Smooth muscle cell (in vitro differentiated cells): ENCODE data around the gene SUPV3L1. TPM values are rescaled to one million over a fixed set of nuclear protein-coding genes. Genes with fewer than 3 reads are reported as not detected.

ENCODE experiments used
- DNase-seq: peaks from one replicate; lab custom pipeline; 2025; ENCODE audit not compliant: unreplicated experiment; lab: John Stamatoyannopoulos, UW
- H2AFZ ChIP-seq: fragments of 200-600 bp; sonication (generic); 2 replicates; pipeline ENCODE4 v1.6.0; 2016; ENCODE audit warnings: antibody characterized with exemption, low read depth, mild to moderate bottlenecking
- H3F3A ChIP-seq: fragments of 200-600 bp; sonication (generic); 2 replicates; pipeline ENCODE4 v1.6.0; 2017; ENCODE audit warnings: antibody characterized with exemption, low read depth
- H3K27ac ChIP-seq: fragments of 200-600 bp; sonication (generic); 2 replicates; pipeline ENCODE4 v1.5.1; 2016; ENCODE audit warnings: low read depth, mild to moderate bottlenecking
- H3K27me3 ChIP-seq: fragments of 200-600 bp; sonication (generic); 2 replicates; pipeline ENCODE4 v1.6.1; 2016; ENCODE audit warnings: low read depth, mild to moderate bottlenecking
- H3K36me3 ChIP-seq: fragments of 200-600 bp; sonication (generic); 2 replicates; pipeline ENCODE4 v1.5.1; 2016; ENCODE audit warnings: low read depth
- H3K4me1 ChIP-seq: fragments of 200-600 bp; sonication (generic); 2 replicates; pipeline ENCODE4 v1.5.1; 2016; ENCODE audit warnings: low read depth
- H3K4me2 ChIP-seq: fragments of 200-600 bp; sonication (generic); 2 replicates; pipeline ENCODE4 v1.6.0; 2016; ENCODE audit warnings: mild to moderate bottlenecking
- H3K4me3 ChIP-seq: fragments of 200-600 bp; sonication (generic); 2 replicates; pipeline ENCODE4 v1.5.1; 2016; ENCODE audit warnings: mild to moderate bottlenecking
- H3K79me2 ChIP-seq: fragments of 200-600 bp; sonication (generic); 2 replicates; pipeline ENCODE4 v1.6.0; 2016; ENCODE audit warnings: low read depth, mild to moderate bottlenecking
- H3K9ac ChIP-seq: fragments of 200-600 bp; sonication (generic); 2 replicates; pipeline ENCODE4 v1.6.0; 2016; ENCODE audit warnings: low read depth
- H3K9me3 ChIP-seq: fragments of 200-600 bp; sonication (generic); replicated peaks from 2 replicates; pipeline ENCODE4 v1.5.1; 2016; ENCODE audit warnings: low read depth
- H4K20me1 ChIP-seq: fragments of 200-600 bp; sonication (generic); 2 replicates; pipeline ENCODE4 v1.6.0; 2016; ENCODE audit warnings: low read depth
- CTCF ChIP-seq: fragments of 200-600 bp; sonication (generic); IDR thresholded peaks from 2 replicates; pipeline ENCODE4 v1.5.1; 2017; ENCODE audit warnings: borderline replicate concordance, mild to moderate bottlenecking, antibody characterized with exemption; ENCODE audit not compliant: insufficient read depth, poor library complexity, severe bottlenecking
- WGBS: methylation state at CpG from one replicate; pipeline ENCODE4 v1.1.7; 2016; ENCODE audit warnings: low lambda C conversion rate; 5-methylcytosine and 5-hydroxymethylcytosine counted together
- polyA plus RNA-seq: library from polyadenylated mRNA; unstranded; fragments of >200 nt; fragmentation: Nextera tagmentation; extraction: Ambion mirVana; gene quantifications from 2 replicates; pipeline ENCODE4 v1.2.1, GENCODE V29; 2016
- total RNA-seq: library from RNA; depleted of rRNA; stranded (reverse); fragments of >200 nt; gene quantifications from 2 replicates; pipeline ENCODE4 v1.2.3, GENCODE V29; 2014

Gene SUPV3L1
- total and polyA plus RNA-seq, 2 experiments from 2014 or later, result 21.0 to 32.6 TPM

GRCh38 chr10:69234447-69234846 is 54.4 kb downstream of the SUPV3L1 start:
- no peak overlapping the region for H3K4me2 ChIP-seq
- H3K4me3 ChIP-seq, result no peak overlapping the region
- H3K27me3 ChIP-seq, result no peaks in the 10 kb centered on the region
- no peak overlapping the region for H2AFZ ChIP-seq
- DNase-seq, result no peak
- no peaks in the 10 kb centered on the region for H3K79me2 ChIP-seq
- peaks cover 9% of the 10 kb centered on the region for H3K4me1 ChIP-seq
- H3F3A ChIP-seq, result no peaks in the 10 kb centered on the region
- no peaks in the 10 kb centered on the region for H3K36me3 ChIP-seq
- no peaks in the 10 kb centered on the region for H3K9me3 ChIP-seq
- no peak for TF ChIP-seq CTCF
- H3K9ac ChIP-seq, result no peak overlapping the region
- H4K20me1 ChIP-seq, result no peaks in the 10 kb centered on the region
- H3K27ac ChIP-seq, result no peak overlapping the region
- WGBS, result 94% methylated on average over 3 of the region's 3 CpGs

- TF ChIP-seq CTCF, result peak; percentile 95
- Histone ChIP-seq H3K4me2 (no peak overlapping the region), H3K4me3 (no peak overlapping the region), H2AFZ (no peak overlapping the region), H3K9me3 (no peaks in the 10 kb centered on the region), H3K36me3 (no peaks in the 10 kb centered on the region), H3K27me3 (no peaks in the 10 kb centered on the region), H3K4me1 (peaks cover 5% of the 10 kb centered on the region), H3K79me2 (no peaks in the 10 kb centered on the region), H3F3A (no peaks in the 10 kb centered on the region), H3K27ac (no peak overlapping the region), H3K9ac (no peak overlapping the region), H4K20me1 (no peaks in the 10 kb centered on the region)
- 26% methylated on average over 17 of the region's 17 CpGs for WGBS
- peak; percentile 75 for DNase-seq
Measured at GRCh38 chr10:69237528-69238159, 57.6 kb downstream of the SUPV3L1 start.

- no peak for TF ChIP-seq CTCF
- Histone ChIP-seq H2AFZ (no peak overlapping the region), H3K4me3 (no peak overlapping the region), H3K9ac (no peak overlapping the region), H3K36me3 (no peaks in the 10 kb centered on the region), H4K20me1 (no peaks in the 10 kb centered on the region), H3K79me2 (no peaks in the 10 kb centered on the region), H3K27me3 (no peaks in the 10 kb centered on the region), H3K4me1 (no peaks in the 10 kb centered on the region), H3K9me3 (no peaks in the 10 kb centered on the region), H3F3A (no peaks in the 10 kb centered on the region), H3K4me2 (no peak overlapping the region), H3K27ac (no peak overlapping the region)
- WGBS, result 79% methylated on average over 5 of the region's 5 CpGs
- DNase-seq, result no peak
Measured at GRCh38 chr10:69239136-69239535, 59.1 kb downstream of the SUPV3L1 start.

- Histone ChIP-seq H3K4me1 (no peaks in the 10 kb centered on the region), H3K9ac (no peak overlapping the region), H4K20me1 (no peaks in the 10 kb centered on the region), H3F3A (no peaks in the 10 kb centered on the region), H2AFZ (no peak overlapping the region), H3K27me3 (no peaks in the 10 kb centered on the region), H3K27ac (no peak overlapping the region), H3K4me3 (no peak overlapping the region), H3K79me2 (no peaks in the 10 kb centered on the region), H3K36me3 (no peaks in the 10 kb centered on the region), H3K9me3 (no peaks in the 10 kb centered on the region), H3K4me2 (no peak overlapping the region)
- no peak for DNase-seq
- no peak for TF ChIP-seq CTCF
- WGBS, result 85% methylated on average over 6 of the region's 6 CpGs
Measured at GRCh38 chr10:69239816-69240434, 59.9 kb downstream of the SUPV3L1 start.
